ENCODE measurements around the gene PPM1M. TPM values are rescaled to one million over a fixed set of nuclear protein-coding genes. Genes with fewer than 3 reads are reported as not detected.
A peak's percentile ranks its signal among the peaks of the same experiment; 100 is the strongest.

The PPM1M gene
- total and polyA plus RNA-seq, 10 of the 15 experiments (the other 5 are each of a cell fraction or from before 2014, with no cell fraction given): 7.3 to 24.8 (median 15.8) TPM

- TF ChIP-seq CEBPZ (IDR thresholded peaks at IDR 0.05; ENCODE audit: low read depth, low read length): no peak
- TF ChIP-seq MYC (IDR thresholded peaks at IDR 0.05; ENCODE audit: insufficient read depth, insufficient read length, insufficient replicate concordance, low read length, severe bottlenecking): no peak
- peak; percentile 99 for TF ChIP-seq ZNF384 (IDR thresholded peaks at IDR 0.05; ENCODE audit: borderline replicate concordance, low read depth, low read length)
- TF ChIP-seq YY1 (IDR thresholded peaks at IDR 0.05; ENCODE audit: low read depth, low read length): peak; percentile 72; the same call in 1 of the 2 replicates
- no peak for TF ChIP-seq TARDBP (IDR thresholded peaks at IDR 0.05; ENCODE audit: borderline replicate concordance)
- peak; percentile 71 for TF ChIP-seq IRF4 (IDR thresholded peaks at IDR 0.05; ENCODE audit: low read depth, low read length)
- no peak for TF ChIP-seq GABPA (IDR thresholded peaks at IDR 0.05; ENCODE audit: low read depth)
- peak; percentile 64 for TF ChIP-seq CREB1 (IDR thresholded peaks at IDR 0.05; ENCODE audit: low read depth)
- peak; percentile 43; the same call in 1 of the 2 replicates for TF ChIP-seq FOXM1 (IDR thresholded peaks at IDR 0.05; ENCODE audit: low read depth, low read length)
- peak; percentile 42 for TF ChIP-seq SP1 (IDR thresholded peaks at IDR 0.05; ENCODE audit: low read depth, low read length)
- TF ChIP-seq TAF1 (IDR thresholded peaks at IDR 0.05; ENCODE audit: borderline replicate concordance, low read depth, low read length): no peak
- no peak for TF ChIP-seq SMAD1 (IDR thresholded peaks at IDR 0.05; ENCODE audit: low read depth, partially characterized antibody)
- peak; percentile 84 for TF ChIP-seq EED (IDR thresholded peaks at IDR 0.05; ENCODE audit: low read depth)
- TF ChIP-seq CHD1 (IDR thresholded peaks at IDR 0.05; ENCODE audit: low read depth, low read length): no peak
- peak; percentile 70; the same call in 1 of the 2 replicates for TF ChIP-seq NFIC (IDR thresholded peaks at IDR 0.05; ENCODE audit: low read depth, low read length)
- TF ChIP-seq REST (IDR thresholded peaks at IDR 0.05; ENCODE audit: low read depth, low read length): no peak
- TF ChIP-seq ZNF217 (IDR thresholded peaks at IDR 0.05): no peak
- TF ChIP-seq USF1 (IDR thresholded peaks at IDR 0.05; ENCODE audit: borderline replicate concordance, extremely low read length, insufficient read depth, low read depth, low read length): no peak
- peak; percentile 21; the same call in 1 of the 2 replicates for TF ChIP-seq PKNOX1 (IDR thresholded peaks at IDR 0.05)
Measured at GRCh38 chr3:52253314-52254304, 8.1 kb downstream of the PPM1M start (continued).
